Measurements from ENCODE around the gene BTNL2. TPM values are rescaled to one million over a fixed set of nuclear protein-coding genes. Genes with fewer than 3 reads are reported as not detected.
"Not testable (repeated sequence)": the region's sequence is repeated elsewhere in the genome, so short reads cannot be mapped to it uniquely, and the experiment has no call there.

The BTNL2 gene
- total and polyA plus RNA-seq, 4 donors, result not detected

DNA sequence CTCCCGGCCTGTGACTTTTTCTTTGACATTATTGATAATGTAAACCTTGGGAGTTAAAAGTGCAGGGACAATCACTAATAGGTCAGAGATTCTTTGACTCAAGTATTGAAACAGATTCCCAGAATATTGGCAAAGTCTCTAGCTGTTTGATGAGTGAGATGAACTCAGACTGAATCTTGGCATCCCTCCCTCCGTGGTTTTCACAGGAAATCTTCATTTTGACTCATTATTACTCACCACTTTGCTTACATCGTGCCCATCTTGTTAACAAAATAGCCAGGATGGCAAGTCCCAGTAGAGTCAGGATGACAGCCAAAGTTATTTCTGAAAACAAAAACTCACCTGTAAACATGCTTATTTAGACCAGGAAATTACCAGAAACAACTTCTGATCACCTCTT, 37.3 kb downstream of the BTNL2 start:
- Histone ChIP-seq H3K4me1 (ENCODE audit: control insufficient read depth in 1 of 2, insufficient read depth in 2 of 2, low read length in 2 of 2) (no peaks in the 10 kb centered on the region), H3K27ac (ENCODE audit: low read depth in 1 of 2, low read length in 2 of 2) (no peak overlapping the region), H3K36me3 (ENCODE audit: control insufficient read depth in 1 of 2, insufficient read depth in 2 of 2, low read length in 1 of 2) (no peaks in the 10 kb centered on the region), H3K4me3 (ENCODE audit: low read length in 2 of 2) (no peak overlapping the region), H3K27me3 (ENCODE audit: control insufficient read depth in 1 of 2, insufficient read depth in 2 of 2, low read length in 1 of 2) (peaks cover 0 to 2% of the 10 kb centered on the region in 2 donors), H3K9me3 (ENCODE audit: control insufficient read depth, low read length) (peaks cover 1% of the 10 kb centered on the region)
- DNase-seq (no peak), ATAC-seq (ENCODE audit: low FRiP score) (no peak)
- intact Hi-C loops (cut with DNase I), result no loop called here
- WGBS, 2 donors, result 44 to 65% methylated on average over 3 of the region's 3 CpGs

DNA sequence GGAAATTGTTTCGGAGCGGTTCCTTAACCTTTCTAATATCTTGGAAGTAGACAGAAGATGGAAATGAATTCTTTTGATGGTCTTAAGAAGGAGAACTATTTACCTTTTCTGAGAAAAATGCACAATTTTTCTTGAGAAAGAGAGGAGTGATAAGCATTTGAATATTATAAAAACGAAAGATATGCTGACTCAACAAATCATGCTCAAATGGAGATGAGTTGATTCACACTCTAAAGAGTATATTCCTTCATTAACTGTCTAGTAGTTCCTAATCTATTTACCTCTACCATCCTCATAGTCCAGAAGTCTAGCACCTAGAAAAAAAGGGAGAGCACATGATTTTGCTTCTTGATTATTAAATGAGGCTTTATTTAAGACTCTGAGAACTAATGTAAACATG, 39.3 kb downstream of the BTNL2 start:
- intact Hi-C loops (cut with DNase I), result no loop called here
- no peak overlapping the region for H3K4me3 ChIP-seq (ENCODE audit: low read length in 2 of 2)

DNA sequence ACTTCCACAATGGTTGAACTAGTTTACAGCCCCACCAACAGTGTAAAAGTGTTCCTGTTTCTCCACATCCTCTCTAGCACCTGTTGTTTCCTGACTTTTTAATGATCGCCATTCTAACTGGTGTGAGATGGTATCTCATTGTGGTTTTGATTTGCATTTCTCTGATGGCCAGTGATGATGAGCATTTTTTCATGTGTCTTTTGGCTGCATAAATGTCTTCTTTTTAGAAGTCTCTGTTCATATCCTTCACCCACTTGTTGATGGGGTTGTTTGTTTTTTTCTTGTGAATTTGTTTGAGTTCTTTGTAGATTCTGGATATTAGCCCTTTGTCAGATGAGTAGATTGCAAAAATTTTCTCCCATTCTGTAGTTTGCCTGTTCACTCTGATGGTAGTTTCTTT, 47.8 kb downstream of the BTNL2 start:
- H3K27ac ChIP-seq (ENCODE audit: low read depth in 1 of 2, low read length in 2 of 2); H3K27me3 ChIP-seq (ENCODE audit: control insufficient read depth in 1 of 2, insufficient read depth in 2 of 2, low read length in 1 of 2); H3K4me3 ChIP-seq (ENCODE audit: low read length in 2 of 2); DNase-seq; H3K4me1 ChIP-seq (ENCODE audit: control insufficient read depth in 1 of 2, insufficient read depth in 2 of 2, low read length in 2 of 2); ATAC-seq (ENCODE audit: low FRiP score); intact Hi-C loops (cut with DNase I); H3K36me3 ChIP-seq (ENCODE audit: control insufficient read depth in 1 of 2, insufficient read depth in 2 of 2, low read length in 1 of 2); H3K9me3 ChIP-seq (ENCODE audit: control insufficient read depth, low read length): not testable (repeated sequence)
- no CpG with 5 or more reads among the region's 1 CpG for WGBS, 2 donors

More for the DNA sequence above, 39.3 kb downstream of the BTNL2 start:
- Histone ChIP-seq H3K9me3 (ENCODE audit: control insufficient read depth, low read length) (no peaks in the 10 kb centered on the region), H3K27me3 (ENCODE audit: control insufficient read depth in 1 of 2, insufficient read depth in 2 of 2, low read length in 1 of 2) (peaks cover 0 to 2% of the 10 kb centered on the region in 2 donors), H3K27ac (ENCODE audit: low read depth in 1 of 2, low read length in 2 of 2) (no peak overlapping the region), H3K36me3 (ENCODE audit: control insufficient read depth in 1 of 2, insufficient read depth in 2 of 2, low read length in 1 of 2) (no peaks in the 10 kb centered on the region), H3K4me1 (ENCODE audit: control insufficient read depth in 1 of 2, insufficient read depth in 2 of 2, low read length in 2 of 2) (no peaks in the 10 kb centered on the region)
- ATAC-seq (ENCODE audit: low FRiP score) (no peak), DNase-seq (no peak)
- 76 to 93% methylated on average over 3 of the region's 3 CpGs for WGBS, 2 donors

DNA sequence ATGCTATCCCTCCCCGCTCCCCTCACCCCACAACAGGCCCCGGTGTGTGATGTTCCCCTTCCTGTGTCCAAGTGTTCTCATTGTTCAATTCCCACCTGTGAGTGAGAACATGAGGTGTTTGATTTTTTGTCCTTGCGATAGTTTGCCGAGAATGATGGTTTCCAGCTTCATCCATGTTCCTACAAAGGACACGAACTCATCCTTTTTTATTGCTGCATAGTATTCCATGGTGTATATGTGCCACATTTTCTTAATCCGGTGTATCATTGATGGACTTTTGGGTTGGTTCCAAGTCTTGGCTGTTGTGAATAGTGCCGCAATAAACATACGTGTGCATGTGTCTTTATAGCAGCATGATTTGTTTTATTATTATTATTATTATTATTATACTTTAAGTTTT, 48.4 kb downstream of the BTNL2 start:
- H3K27me3 ChIP-seq (ENCODE audit: control insufficient read depth in 1 of 2, insufficient read depth in 2 of 2, low read length in 1 of 2); H3K9me3 ChIP-seq (ENCODE audit: control insufficient read depth, low read length); DNase-seq; ATAC-seq (ENCODE audit: low FRiP score); H3K4me3 ChIP-seq (ENCODE audit: low read length in 2 of 2); H3K4me1 ChIP-seq (ENCODE audit: control insufficient read depth in 1 of 2, insufficient read depth in 2 of 2, low read length in 2 of 2); H3K36me3 ChIP-seq (ENCODE audit: control insufficient read depth in 1 of 2, insufficient read depth in 2 of 2, low read length in 1 of 2); H3K27ac ChIP-seq (ENCODE audit: low read depth in 1 of 2, low read length in 2 of 2); intact Hi-C loops (cut with DNase I): not testable (repeated sequence)
- WGBS, 2 donors, result 78 to 84% methylated on average over 6 to 8 of the region's 8 CpGs

DNA sequence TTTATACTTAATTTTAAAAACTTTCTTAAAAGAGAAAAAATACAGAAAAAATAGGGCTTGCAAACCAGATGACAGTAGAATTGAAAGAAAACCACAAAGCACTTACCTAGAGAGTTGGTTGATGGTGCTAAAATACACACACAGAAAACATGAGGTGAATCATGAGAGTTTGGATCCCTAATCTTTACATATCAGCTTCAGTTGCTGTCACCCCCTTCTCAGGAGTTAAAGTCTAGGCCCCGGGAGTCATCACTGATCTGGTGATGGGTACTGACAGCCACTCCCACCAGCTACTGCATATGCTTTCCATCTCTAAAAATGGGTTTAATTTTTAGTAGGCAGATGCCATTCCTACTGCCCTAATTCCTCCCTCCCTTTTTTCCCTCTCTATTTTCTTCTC, 52.0 kb downstream of the BTNL2 start:
- H3K27me3 ChIP-seq (ENCODE audit: control insufficient read depth in 1 of 2, insufficient read depth in 2 of 2, low read length in 1 of 2), result no peaks in the 10 kb centered on the region

DNA sequence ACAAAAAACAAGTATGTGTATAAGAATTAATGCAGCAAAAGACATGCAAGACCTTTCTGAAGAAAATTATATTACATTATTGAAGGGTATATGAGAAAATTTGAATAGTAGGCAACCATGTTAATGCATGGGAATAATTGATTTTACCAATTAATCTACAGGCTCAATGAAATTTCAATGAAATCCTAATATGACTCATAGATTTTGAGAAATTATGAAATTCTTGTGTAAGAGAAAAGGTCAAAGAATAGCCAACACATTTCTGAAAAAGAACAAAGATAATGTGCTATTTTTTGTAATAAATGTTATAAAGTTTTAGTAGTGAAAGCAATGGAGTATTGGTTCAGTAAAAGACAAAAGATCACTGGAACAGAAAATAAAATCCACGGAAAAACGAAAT, 53.6 kb downstream of the BTNL2 start:
- Histone ChIP-seq H3K9me3 (ENCODE audit: control insufficient read depth, low read length) (no peaks in the 10 kb centered on the region), H3K4me1 (ENCODE audit: control insufficient read depth in 1 of 2, insufficient read depth in 2 of 2, low read length in 2 of 2) (no peaks in the 10 kb centered on the region), H3K4me3 (ENCODE audit: low read length in 2 of 2) (no peak overlapping the region), H3K27me3 (ENCODE audit: control insufficient read depth in 1 of 2, insufficient read depth in 2 of 2, low read length in 1 of 2) (no peaks in the 10 kb centered on the region), H3K27ac (ENCODE audit: low read depth in 1 of 2, low read length in 2 of 2) (no peak overlapping the region), H3K36me3 (ENCODE audit: control insufficient read depth in 1 of 2, insufficient read depth in 2 of 2, low read length in 1 of 2) (no peaks in the 10 kb centered on the region)
- DNase-seq (no peak), ATAC-seq (ENCODE audit: low FRiP score) (no peak)
- intact Hi-C loops (cut with DNase I), result no loop called here
- WGBS, 2 donors, result 76 to 86% methylated on average over 2 of the region's 2 CpGs

More for the DNA sequence above, 52.0 kb downstream of the BTNL2 start:
- Histone ChIP-seq H3K4me3 (ENCODE audit: low read length in 2 of 2) (no peak overlapping the region), H3K27ac (ENCODE audit: low read depth in 1 of 2, low read length in 2 of 2) (no peak overlapping the region), H3K9me3 (ENCODE audit: control insufficient read depth, low read length) (no peaks in the 10 kb centered on the region), H3K4me1 (ENCODE audit: control insufficient read depth in 1 of 2, insufficient read depth in 2 of 2, low read length in 2 of 2) (no peaks in the 10 kb centered on the region), H3K36me3 (ENCODE audit: control insufficient read depth in 1 of 2, insufficient read depth in 2 of 2, low read length in 1 of 2) (no peaks in the 10 kb centered on the region)
- intact Hi-C loops (cut with DNase I), result no loop called here
- ATAC-seq (ENCODE audit: low FRiP score) (no peak), DNase-seq (no peak)
- 61 to 62% methylated on average over 1 of the region's 1 CpG for WGBS, 2 donors

Other genes starting within 250 kb of the BTNL2 start
- 10 to 100 TPM; 20.7 to 38.8 TPM for gene EGFL8, start 242.6 kb downstream of the BTNL2 start, total RNA-seq
- gene EGFL8, start 242.6 kb downstream of the BTNL2 start, polyA plus RNA-seq, result 100 to 1,000 TPM in 1 of 2 donors, 1 to 10 TPM in 1; 3.9 to 138 TPM
- 10 to 100 TPM; 36.2 to 41.7 TPM for gene AGPAT1, start 231.1 kb downstream of the BTNL2 start, total RNA-seq
- 10 to 100 TPM; 42.9 to 54.8 TPM for gene AGPAT1, start 231.1 kb downstream of the BTNL2 start, polyA plus RNA-seq
- 10 to 100 TPM; 35.0 to 44.5 TPM for gene RNF5, start 228.8 kb downstream of the BTNL2 start, total RNA-seq
- gene RNF5, start 228.8 kb downstream of the BTNL2 start, polyA plus RNA-seq, result 100 to 1,000 TPM in 1 of 2 donors, 10 to 100 TPM in 1; 64.1 to 109 TPM
- gene AGER, start 222.9 kb downstream of the BTNL2 start, total RNA-seq, result 10 to 100 TPM in 1 of 2 donors, 1 to 10 TPM in 1; 6.4 to 12.7 TPM
- 10 to 100 TPM in 1 of 2 donors, 1 to 10 TPM in 1; 1.4 to 16.5 TPM for gene AGER, start 222.9 kb downstream of the BTNL2 start, polyA plus RNA-seq
- gene PBX2, start 217.0 kb downstream of the BTNL2 start, total RNA-seq, result 10 to 100 TPM; 66.0 to 91.2 TPM
- 10 to 100 TPM; 11.5 to 64.0 TPM for gene PBX2, start 217.0 kb downstream of the BTNL2 start, polyA plus RNA-seq
- gene GPSM3, start 214.5 kb downstream of the BTNL2 start, total RNA-seq, result 10 to 100 TPM; 20.1 to 26.2 TPM
- 10 to 100 TPM in 1 of 2 donors, 1 to 10 TPM in 1; 5.4 to 31.1 TPM for gene GPSM3, start 214.5 kb downstream of the BTNL2 start, polyA plus RNA-seq
- gene NOTCH4, start 183.1 kb downstream of the BTNL2 start, total RNA-seq, result 10 to 100 TPM; 35.2 to 64.4 TPM
- 1 to 10 TPM; 4.0 to 7.3 TPM for gene NOTCH4, start 183.1 kb downstream of the BTNL2 start, polyA plus RNA-seq
- gene TSBP1, start 35.3 kb downstream of the BTNL2 start, total RNA-seq, result not detected
- not detected for gene TSBP1, start 35.3 kb downstream of the BTNL2 start, polyA plus RNA-seq
- gene HLA-DRA, start 32.7 kb upstream of the BTNL2 start, total RNA-seq, result 100 to 1,000 TPM; 274 to 605 TPM
- gene HLA-DRA, start 32.7 kb upstream of the BTNL2 start, polyA plus RNA-seq, result 100 to 1,000 TPM in 1 of 2 donors, 10 to 100 TPM in 1; 64.0 to 382 TPM
- gene HLA-DRB5, start 123.1 kb upstream of the BTNL2 start, total RNA-seq, result 100 to 1,000 TPM in 1 of 2 donors, 10 to 100 TPM in 1; 91.1 to 127 TPM
- gene HLA-DRB5, start 123.1 kb upstream of the BTNL2 start, polyA plus RNA-seq, result under 1 TPM; 0.15 to 0.88 TPM
- gene HLA-DRB1, start 182.7 kb upstream of the BTNL2 start, total RNA-seq, result 100 to 1,000 TPM; 142 to 157 TPM
- gene HLA-DRB1, start 182.7 kb upstream of the BTNL2 start, polyA plus RNA-seq, result 10 to 100 TPM; 18.5 to 85.1 TPM
- gene HLA-DQA1, start 230.2 kb upstream of the BTNL2 start, total RNA-seq, result 10 to 100 TPM; 27.0 to 46.2 TPM
- gene HLA-DQA1, start 230.2 kb upstream of the BTNL2 start, polyA plus RNA-seq, result 10 to 100 TPM in 1 of 2 donors, 1 to 10 TPM in 1; 9.3 to 38.4 TPM